ENCODE measurements around the gene JARID2.

The JARID2 gene

DNA sequence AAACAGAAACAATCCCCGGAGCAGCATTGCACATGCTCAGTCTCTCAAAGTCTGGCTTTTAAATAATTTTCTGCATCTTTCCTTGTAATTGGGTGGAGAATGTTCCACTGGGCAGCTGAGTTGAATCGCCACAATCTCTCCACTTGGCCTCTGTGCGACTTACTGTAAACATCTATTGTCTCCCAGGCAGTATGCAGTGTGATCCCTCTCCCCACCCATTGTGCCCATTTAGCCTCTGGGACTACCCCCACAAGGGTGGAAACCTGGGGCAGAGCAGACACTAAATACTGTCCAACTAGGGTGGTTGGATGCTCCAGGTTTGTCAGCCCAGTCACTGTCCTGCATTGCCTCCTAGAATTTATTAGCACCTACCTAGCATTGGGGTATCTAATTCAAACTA lies 96.2 kb downstream of the JARID2 start:
- no peak for DNase-seq (ENCODE audit: low read depth, low spot score)
- TF ChIP-seq, protein P1, sequence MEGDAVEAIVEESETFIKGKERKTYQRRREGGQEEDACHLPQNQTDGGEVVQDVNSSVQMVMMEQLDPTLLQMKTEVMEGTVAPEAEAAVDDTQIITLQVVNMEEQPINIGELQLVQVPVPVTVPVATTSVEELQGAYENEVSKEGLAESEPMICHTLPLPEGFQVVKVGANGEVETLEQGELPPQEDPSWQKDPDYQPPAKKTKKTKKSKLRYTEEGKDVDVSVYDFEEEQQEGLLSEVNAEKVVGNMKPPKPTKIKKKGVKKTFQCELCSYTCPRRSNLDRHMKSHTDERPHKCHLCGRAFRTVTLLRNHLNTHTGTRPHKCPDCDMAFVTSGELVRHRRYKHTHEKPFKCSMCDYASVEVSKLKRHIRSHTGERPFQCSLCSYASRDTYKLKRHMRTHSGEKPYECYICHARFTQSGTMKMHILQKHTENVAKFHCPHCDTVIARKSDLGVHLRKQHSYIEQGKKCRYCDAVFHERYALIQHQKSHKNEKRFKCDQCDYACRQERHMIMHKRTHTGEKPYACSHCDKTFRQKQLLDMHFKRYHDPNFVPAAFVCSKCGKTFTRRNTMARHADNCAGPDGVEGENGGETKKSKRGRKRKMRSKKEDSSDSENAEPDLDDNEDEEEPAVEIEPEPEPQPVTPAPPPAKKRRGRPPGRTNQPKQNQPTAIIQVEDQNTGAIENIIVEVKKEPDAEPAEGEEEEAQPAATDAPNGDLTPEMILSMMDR (IDR thresholded peaks at IDR 0.05; ENCODE audit: low read depth, low read length) = no peak
- in situ Hi-C loops (cut with HindIII; ENCODE audit: low sequenced_read_pairs) = no loop called here
- no peak overlapping the region for H3K4me3 ChIP-seq (ENCODE audit: low read depth, low read length)

DNA sequence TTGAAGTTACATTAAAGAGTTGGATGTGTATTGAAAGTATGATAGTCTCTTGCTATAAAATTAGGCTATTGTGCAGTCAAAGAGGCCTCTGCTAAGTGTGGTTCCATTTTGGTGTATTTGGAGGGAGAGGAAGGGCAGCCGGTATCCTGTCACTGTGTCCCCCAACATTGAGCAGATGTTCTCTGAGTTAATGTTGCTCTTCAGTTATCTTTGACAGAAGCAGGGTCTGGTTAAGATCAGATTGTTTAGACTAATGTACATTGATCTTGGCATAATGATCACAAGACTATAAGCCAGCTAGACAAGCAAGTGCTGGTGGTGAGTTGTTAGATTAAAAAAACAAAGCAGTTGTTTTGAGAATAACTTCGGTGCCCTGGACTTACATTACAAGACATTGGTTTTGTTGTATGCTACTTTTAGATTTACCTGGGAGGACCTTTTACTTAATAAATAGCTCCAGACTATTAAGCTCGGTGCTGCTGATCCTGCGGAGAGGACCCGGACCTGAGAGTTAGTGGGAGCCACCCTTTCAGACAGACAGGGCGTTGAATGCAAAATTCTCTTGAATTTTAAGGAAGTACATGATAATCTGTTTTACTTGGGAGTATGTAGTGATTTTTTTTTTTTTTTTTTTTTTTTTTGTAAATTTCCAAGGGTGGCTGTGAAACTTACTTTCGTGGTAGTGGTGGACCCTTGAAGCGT lies 97.8 kb downstream of the JARID2 start:
- in situ Hi-C loops (cut with HindIII; ENCODE audit: low sequenced_read_pairs) = no loop called here
- TF ChIP-seq, protein P1 (IDR thresholded peaks at IDR 0.05; ENCODE audit: low read depth, low read length) = no peak
- DNase-seq (ENCODE audit: low read depth, low spot score) = no peak
- H3K4me3 ChIP-seq (ENCODE audit: low read depth, low read length) = no peak overlapping the region

DNA sequence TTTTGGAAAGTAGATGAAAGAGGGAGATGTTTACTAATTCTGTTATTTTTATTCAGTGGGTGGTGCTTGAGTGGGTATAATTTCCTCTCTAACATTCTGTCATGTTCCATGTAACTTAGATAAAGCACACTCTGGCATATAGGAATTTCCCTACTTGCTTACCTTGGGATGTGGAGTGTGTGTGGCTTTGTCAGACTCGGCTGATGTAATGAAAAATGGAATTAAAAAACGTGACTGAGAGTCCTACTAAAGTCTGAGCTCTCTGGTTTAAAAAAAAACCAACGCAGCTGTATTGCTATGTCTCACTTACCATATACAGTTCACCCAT lies 98.3 kb downstream of the JARID2 start:
- DNase-seq (ENCODE audit: low read depth, low spot score) = no peak
- H3K4me3 ChIP-seq (ENCODE audit: low read depth, low read length) = no peak overlapping the region
- TF ChIP-seq, protein P1 (IDR thresholded peaks at IDR 0.05; ENCODE audit: low read depth, low read length) = no peak
- in situ Hi-C loops (cut with HindIII; ENCODE audit: low sequenced_read_pairs) = no loop called here

DNA sequence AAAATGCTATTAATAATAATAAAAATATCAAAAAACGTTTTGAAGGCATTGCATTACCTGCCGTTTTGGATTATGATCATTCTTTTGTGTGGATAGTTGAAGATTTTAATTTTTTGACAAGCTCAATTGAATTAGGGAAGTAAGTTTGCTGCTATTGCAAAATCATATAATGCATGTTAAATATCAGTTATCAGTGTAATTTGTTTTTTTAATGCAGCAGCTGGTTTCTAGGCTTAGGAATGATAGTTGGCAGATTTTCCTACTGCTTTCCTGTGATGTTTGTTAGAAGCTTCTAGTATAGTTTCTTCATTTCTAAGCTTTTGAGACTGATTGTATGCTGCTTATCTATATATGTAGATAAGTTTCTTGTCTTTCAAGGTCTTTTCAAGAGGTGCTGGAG lies 99.0 kb downstream of the JARID2 start:
- no peak for DNase-seq (ENCODE audit: low read depth, low spot score)
- in situ Hi-C loops (cut with HindIII; ENCODE audit: low sequenced_read_pairs) = no loop called here
- TF ChIP-seq, protein P1 (IDR thresholded peaks at IDR 0.05; ENCODE audit: low read depth, low read length) = no peak
- H3K4me3 ChIP-seq (ENCODE audit: low read depth, low read length) = no peak overlapping the region

DNA sequence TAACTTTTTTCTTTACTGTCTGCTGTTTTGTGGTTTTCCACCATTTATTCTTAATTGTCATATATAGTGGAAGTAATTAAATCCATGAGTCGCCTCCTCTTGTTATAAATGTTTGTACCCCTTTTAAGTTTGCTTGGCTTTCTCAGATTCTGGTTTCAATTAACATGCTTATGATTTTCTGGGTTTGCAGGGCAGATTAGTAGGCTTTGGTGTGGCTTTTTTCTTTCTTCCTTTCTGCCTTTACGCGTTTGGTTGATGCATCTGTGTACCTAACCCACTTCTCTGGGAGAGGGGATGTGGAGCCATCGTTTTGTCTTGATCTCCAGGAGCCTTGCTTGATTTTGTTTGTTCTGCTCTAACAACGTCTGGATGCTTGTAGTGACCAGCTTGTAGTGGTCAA lies 100.4 kb downstream of the JARID2 start:
- DNase-seq (ENCODE audit: low read depth, low spot score) = no peak
- H3K4me3 ChIP-seq (ENCODE audit: low read depth, low read length) = no peak overlapping the region
- TF ChIP-seq, protein P1 (IDR thresholded peaks at IDR 0.05; ENCODE audit: low read depth, low read length) = no peak
- in situ Hi-C loops (cut with HindIII; ENCODE audit: low sequenced_read_pairs) = no loop called here

DNA sequence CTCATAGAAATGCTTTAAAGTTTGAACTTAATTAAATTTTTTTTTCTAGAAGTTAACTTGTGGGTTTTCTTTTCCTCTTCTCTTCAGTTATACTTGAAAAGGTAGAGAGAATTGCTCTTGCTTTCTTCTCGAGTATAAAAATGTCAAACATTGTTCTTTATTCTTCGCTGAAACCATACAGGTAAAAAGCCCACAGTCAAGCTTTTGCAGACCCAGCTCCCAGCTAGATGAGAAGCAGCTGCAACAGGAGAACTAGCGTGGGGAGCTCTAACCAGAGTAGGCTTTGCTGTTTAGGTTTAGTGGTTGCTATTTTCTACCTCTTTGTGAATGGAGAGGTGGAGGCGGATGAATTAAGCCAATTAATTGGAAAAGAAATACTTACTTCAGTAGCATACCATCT lies 102.7 kb downstream of the JARID2 start:
- no peak overlapping the region for H3K4me3 ChIP-seq (ENCODE audit: low read depth, low read length)
- TF ChIP-seq, protein P1 (IDR thresholded peaks at IDR 0.05; ENCODE audit: low read depth, low read length) = no peak
- no peak for DNase-seq (ENCODE audit: low read depth, low spot score)
- in situ Hi-C loops (cut with HindIII; ENCODE audit: low sequenced_read_pairs) = no loop called here
